ENCODE results near the gene IQCM.

Gene IQCM

GRCh38 chr4:149841686-149842085, 26.0 kb upstream of the IQCM start:
- Histone ChIP-seq H3K36me3 (ENCODE audit: insufficient read depth, low read length) (no peaks in the 10 kb centered on the region), H3K4me3 (ENCODE audit: low read length, poor library complexity, severe bottlenecking) (no peak overlapping the region), H3K4me2 (ENCODE audit: low read depth, low read length, poor library complexity, severe bottlenecking) (no peak overlapping the region), H3K9me2 (replicated peaks; ENCODE audit: low read depth, low read length) (no peaks in the 10 kb centered on the region), H3K4me1 (ENCODE audit: insufficient read depth, low read length, poor library complexity, severe bottlenecking) (no peaks in the 10 kb centered on the region), H3K27me3 (ENCODE audit: insufficient read depth, low read length, poor library complexity, severe bottlenecking) (no peaks in the 10 kb centered on the region), H3K9ac (ENCODE audit: low read depth, low read length, poor library complexity, severe bottlenecking) (no peak overlapping the region), H3K9me3 (ENCODE audit: insufficient read depth, low read depth, low read length) (no peaks in the 10 kb centered on the region), H4K20me1 (ENCODE audit: insufficient read depth, low read length, poor library complexity, severe bottlenecking) (no peaks in the 10 kb centered on the region), H3F3A (ENCODE audit: low read depth) (no peaks in the 10 kb centered on the region), H2AFZ (ENCODE audit: low read length) (no peak overlapping the region), H3K79me2 (ENCODE audit: insufficient read depth, low read length) (no peaks in the 10 kb centered on the region)
- no peak for TF ChIP-seq EZH2phosphoT487 (IDR thresholded peaks at IDR 0.05; ENCODE audit: borderline replicate concordance)
- TF ChIP-seq CTCF (conservative IDR thresholded peaks at IDR 0.05; ENCODE audit: low read length) = no peak

GRCh38 chr4:149838036-149838435, 22.4 kb upstream of the IQCM start:
- Histone ChIP-seq H2AFZ (ENCODE audit: low read length) (no peak overlapping the region), H3K36me3 (ENCODE audit: insufficient read depth, low read length) (no peaks in the 10 kb centered on the region), H4K20me1 (ENCODE audit: insufficient read depth, low read length, poor library complexity, severe bottlenecking) (no peaks in the 10 kb centered on the region), H3K4me1 (ENCODE audit: insufficient read depth, low read length, poor library complexity, severe bottlenecking) (no peaks in the 10 kb centered on the region), H3K4me2 (ENCODE audit: low read depth, low read length, poor library complexity, severe bottlenecking) (no peak overlapping the region), H3K9me2 (replicated peaks; ENCODE audit: low read depth, low read length) (no peaks in the 10 kb centered on the region), H3K79me2 (ENCODE audit: insufficient read depth, low read length) (no peaks in the 10 kb centered on the region), H3F3A (ENCODE audit: low read depth) (no peaks in the 10 kb centered on the region), H3K27me3 (ENCODE audit: insufficient read depth, low read length, poor library complexity, severe bottlenecking) (no peaks in the 10 kb centered on the region), H3K9me3 (ENCODE audit: insufficient read depth, low read depth, low read length) (no peaks in the 10 kb centered on the region), H3K4me3 (ENCODE audit: low read length, poor library complexity, severe bottlenecking) (no peak overlapping the region), H3K9ac (ENCODE audit: low read depth, low read length, poor library complexity, severe bottlenecking) (no peak overlapping the region)
- TF ChIP-seq EZH2phosphoT487 (IDR thresholded peaks at IDR 0.05; ENCODE audit: borderline replicate concordance) (no peak), CTCF (conservative IDR thresholded peaks at IDR 0.05; ENCODE audit: low read length) (no peak)

GRCh38 chr4:149836546-149836945, 20.9 kb upstream of the IQCM start:
- H3K4me2 ChIP-seq (ENCODE audit: low read depth, low read length, poor library complexity, severe bottlenecking) = no peak overlapping the region
- no peak overlapping the region for H2AFZ ChIP-seq (ENCODE audit: low read length)
- TF ChIP-seq CTCF (conservative IDR thresholded peaks at IDR 0.05; ENCODE audit: low read length) = no peak
- TF ChIP-seq EZH2phosphoT487 (IDR thresholded peaks at IDR 0.05; ENCODE audit: borderline replicate concordance) = no peak

More at GRCh38 chr4:149836546-149836945, 20.9 kb upstream of the IQCM start:
- Histone ChIP-seq H3K4me3 (ENCODE audit: low read length, poor library complexity, severe bottlenecking) (no peak overlapping the region), H3K27me3 (ENCODE audit: insufficient read depth, low read length, poor library complexity, severe bottlenecking) (no peaks in the 10 kb centered on the region), H3K36me3 (ENCODE audit: insufficient read depth, low read length) (no peaks in the 10 kb centered on the region), H4K20me1 (ENCODE audit: insufficient read depth, low read length, poor library complexity, severe bottlenecking) (no peaks in the 10 kb centered on the region), H3K9me3 (ENCODE audit: insufficient read depth, low read depth, low read length) (no peaks in the 10 kb centered on the region), H3K9me2 (replicated peaks; ENCODE audit: low read depth, low read length) (no peaks in the 10 kb centered on the region), H3F3A (ENCODE audit: low read depth) (no peaks in the 10 kb centered on the region), H3K9ac (ENCODE audit: low read depth, low read length, poor library complexity, severe bottlenecking) (no peak overlapping the region), H3K4me1 (ENCODE audit: insufficient read depth, low read length, poor library complexity, severe bottlenecking) (no peaks in the 10 kb centered on the region), H3K79me2 (ENCODE audit: insufficient read depth, low read length) (no peaks in the 10 kb centered on the region)

Data from Loucy (cell line).